NCI-H748 (cell line): Measurements from ENCODE around the gene SND1.

Experiments
- DNase-seq: peaks from one replicate; lab custom pipeline; 2025; ENCODE audit not compliant: unreplicated experiment; lab: John Stamatoyannopoulos, UW

The SND1 gene

DNA sequence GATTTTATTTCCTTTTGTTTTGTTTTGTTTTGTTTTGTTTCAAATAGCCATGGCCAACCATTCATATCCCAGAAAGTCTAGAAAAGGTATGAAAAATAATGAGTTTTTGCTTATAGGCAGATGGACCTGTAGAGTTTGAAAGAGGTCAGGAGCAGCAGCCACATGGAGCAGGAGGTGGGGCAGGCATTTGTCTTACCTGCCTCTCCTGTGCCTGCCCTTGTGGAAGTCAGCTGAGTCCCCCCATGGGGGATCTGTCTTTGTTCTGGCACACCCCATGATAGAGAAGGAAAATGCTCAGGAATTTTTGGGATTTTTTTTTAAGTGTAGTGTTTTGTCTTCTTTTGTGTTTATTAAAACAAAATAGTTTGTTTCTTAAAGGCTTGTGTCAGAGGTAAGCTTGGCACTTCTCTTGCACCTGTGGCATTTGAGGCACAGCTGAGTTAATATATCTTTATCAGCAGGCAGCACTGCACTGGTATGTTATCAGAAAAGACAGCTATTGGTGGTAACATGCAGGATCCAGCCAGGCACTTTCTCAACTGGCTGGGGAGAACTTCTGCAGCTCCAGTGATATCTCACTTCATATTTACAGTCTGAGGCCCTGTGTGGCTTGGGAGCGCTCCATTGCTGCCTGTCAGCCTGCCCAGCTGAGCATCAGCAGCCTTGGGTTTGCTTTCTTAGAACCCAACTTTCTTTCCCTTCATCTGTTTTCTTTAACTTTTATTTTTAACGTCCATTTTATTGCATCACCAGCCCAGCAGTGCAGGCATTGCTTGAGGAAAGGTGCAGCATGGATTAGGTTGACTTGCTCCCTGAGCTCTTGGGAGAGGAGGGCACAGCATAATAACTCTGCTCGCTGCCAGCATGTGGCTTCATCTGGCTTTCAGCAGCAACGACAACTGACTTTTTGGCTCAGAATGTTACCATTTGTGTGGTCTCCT is 334.9 kb downstream of the SND1 start:
- DNase-seq = no peak

DNA sequence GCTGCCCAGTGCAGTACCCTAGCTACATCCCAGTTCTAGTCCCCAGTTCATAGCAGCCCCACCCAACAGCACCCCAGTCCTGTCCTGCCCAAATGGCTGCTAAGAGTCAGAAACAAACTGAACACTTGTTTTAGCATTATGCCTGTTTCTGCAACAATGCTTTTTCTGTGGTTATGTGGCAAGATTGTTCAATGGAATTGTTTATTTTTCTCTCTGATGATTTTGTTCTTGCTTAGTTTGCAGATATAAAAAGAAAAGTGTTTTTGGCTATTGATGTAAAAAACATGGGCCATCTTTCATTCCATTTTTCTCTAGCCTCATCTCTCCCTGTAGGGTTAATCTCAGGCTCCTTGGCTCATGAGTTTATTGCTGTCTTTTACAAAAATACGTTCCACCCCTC is 336.8 kb downstream of the SND1 start:
- DNase-seq = no peak

DNA sequence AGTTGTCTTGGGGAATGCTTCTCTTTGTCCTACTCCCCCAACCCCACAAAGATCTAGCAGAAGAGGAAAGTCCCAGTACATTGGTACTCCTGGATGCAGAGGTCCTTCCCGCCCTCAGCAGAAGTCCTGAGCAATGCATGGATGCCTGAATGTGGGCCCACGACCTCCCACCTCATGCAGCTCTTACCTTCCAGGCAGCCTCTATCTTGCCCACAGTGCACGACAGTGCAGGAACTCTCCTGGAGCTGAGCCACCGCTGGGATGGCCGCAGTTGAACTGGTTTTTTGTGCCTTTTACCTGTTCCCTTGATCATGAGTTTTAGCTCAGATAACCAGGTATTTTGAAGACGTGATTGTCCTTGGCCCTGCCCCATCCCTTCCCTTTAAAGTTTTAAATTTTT is 341.3 kb downstream of the SND1 start:
- DNase-seq = no peak

DNA sequence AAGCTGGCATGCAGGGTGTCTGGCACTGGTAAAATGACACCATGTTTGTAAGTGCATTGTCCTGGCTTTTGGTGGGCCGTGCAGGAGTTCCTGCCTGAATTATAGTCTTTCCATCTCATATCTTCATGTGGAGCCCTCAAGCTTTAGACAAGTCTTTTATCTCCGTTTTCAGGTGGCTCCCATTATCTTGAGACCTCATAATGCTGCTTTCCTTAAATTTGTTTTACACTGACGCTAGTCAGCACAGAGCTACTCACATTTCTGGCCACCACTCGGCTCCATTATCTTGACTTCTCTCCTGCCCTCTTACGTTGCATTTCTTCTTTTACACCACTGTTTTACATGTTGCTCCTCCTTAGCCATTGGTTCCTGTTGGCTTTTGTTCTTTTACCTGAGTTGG is 342.0 kb downstream of the SND1 start:
- DNase-seq = no peak

DNA sequence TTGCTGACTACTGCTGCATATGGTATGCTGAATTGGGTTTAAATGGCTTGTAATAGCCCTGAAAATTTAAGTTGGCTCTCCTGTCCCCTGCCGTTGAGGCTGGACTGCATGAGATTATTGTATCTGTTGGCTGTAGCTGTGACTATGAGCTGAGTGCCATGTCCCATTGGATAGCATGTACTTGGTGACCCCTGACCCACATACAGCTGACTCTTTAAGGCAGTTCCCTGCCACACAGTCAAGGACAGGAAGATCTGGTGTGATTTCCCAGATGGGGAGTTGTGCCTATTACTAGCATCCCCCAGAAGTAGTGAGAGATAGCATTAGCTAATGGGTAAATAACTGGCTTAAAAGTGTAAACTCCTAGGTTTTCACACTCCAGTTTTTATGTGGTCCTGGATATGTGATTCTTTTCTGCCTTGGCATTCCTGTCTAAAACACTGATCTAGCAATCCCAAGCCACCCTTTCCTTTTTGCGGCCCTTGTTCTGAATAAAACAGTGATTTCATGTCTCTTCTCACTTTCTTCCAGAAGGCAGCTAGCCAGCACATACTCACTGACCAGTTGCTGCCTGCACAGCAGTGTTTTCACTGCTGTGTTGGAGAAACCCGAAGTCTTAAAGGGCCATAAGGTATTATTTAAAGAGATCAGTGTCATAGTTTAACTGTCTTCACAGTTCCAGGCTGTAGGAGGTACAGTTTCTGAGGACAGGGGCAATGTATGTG is 343.3 kb downstream of the SND1 start:
- no peak for DNase-seq

DNA sequence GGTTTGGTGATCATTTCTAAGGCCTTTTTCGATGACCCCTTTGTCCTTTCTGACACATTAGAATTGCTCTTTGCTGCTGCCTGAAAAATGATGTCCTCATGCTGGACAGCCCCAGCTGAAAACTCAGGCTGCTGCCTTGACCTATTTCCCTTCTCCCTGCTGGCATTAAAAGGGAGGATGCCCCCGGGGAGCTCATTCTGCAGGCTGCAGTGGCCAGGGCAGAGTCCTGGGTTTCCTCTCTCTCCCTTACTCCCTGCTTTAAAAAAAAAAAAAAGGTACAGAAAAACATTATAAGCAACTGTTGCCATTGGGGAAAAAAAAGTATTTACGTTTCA is 343.9 kb downstream of the SND1 start:
- DNase-seq = no peak

DNA sequence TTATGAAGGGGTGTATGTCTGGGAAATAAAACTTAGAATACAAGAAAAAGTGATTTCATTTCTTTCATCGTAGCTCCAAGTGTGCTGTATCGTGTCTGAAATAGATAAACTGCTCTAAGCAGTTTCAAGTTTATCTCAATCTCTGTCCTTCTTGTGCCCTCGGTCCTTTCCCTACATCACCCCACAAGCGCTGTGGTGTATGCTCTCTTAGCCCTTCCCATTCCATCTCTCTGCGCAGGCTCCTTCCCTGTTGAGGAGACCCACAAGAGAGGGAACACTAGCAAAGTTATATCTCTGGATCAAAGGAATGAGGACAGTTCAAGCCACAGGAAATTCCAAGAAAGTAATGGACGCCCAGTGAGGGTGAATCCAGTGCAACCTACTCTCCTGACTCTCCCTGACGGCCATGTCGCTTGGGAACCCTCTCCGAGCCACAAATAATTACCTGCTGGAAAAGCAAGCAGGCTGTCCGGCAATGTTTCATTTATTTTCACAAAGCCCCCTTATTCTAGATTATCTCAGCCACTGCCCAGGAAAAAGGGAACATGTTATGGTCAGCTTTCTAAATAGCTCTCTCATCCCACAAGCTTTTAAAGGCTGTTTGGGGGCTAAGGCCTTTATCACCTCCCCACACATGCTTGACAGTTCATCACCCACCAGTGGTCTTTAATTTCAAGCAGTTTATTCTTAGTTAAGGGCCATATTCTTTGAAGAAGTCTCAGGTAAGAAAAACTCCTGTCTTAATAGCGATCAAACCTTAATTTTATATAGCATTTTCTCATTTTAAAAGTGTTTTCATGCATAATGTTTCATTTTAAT is 344.5 kb downstream of the SND1 start:
- no peak for DNase-seq

DNA sequence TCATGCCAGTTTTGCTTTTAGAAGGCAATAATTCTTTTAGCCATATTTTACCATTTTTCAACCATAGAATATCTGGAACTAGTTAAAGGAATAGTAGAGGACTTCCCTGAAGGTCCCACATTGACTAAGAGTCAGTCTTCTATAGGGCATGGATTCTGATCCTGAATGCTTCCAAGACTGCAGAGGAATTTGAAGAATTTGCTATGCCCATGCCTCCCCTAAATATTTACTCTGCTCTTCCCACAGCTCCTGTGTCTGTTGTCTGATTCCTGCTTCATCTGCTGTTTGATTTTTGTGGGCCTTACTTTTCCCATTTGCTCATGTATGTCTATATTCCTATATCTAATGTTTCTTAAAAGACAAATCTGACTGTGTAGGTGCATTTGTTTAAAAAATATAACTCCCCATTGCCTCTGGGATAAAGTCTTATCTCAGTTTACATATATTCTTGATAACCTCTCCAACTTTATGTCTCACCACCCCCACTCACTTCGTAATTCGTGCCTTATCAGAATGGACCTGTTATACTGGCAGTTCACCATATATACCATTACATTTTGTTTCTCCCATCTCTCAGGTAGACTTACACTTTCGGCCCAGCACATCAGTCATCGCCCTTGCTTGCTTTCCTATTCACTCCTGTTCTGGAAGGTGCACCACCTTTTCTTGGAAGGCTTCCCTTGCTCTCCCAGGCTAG is 345.4 kb downstream of the SND1 start:
- no peak for DNase-seq

DNA sequence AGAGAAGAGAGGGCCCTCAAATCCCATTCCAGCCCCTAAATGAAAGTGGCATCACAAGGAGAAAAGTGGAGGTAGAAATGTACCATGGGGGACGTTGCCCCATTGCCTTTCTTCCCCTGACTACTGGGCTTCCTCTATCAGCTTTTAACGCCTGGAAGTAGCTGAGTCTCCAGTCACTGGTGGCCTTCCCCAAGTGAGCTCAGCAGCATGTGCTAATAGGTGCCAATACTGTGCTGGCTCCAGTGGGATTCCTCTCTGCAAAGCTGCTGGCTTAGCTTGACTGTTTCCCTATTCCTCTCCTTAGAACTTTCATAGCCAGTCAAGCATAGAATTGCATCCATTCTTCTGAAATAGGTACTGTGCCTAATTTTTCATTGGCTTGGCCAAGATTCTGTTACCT is 346.7 kb downstream of the SND1 start:
- no peak for DNase-seq

DNA sequence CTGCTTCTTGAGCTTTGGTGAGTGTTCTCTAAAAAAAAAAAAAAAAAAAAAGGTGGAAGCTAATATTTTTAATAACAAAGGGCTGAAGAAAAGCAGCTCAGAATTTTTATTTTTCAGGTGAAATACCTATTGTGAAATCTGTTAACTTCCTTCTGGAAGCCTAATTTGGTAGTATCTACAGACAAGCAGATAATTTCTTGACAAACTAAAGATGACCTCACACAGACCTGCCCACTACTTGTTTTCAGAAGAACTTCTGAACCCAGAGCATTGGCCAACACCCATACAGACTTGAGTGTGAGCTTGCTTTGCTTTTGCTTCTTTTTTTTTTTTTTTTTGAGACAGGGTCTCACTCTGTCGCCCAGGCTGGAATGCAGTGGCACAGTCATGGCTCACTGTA is 348.1 kb downstream of the SND1 start:
- DNase-seq = no peak

DNA sequence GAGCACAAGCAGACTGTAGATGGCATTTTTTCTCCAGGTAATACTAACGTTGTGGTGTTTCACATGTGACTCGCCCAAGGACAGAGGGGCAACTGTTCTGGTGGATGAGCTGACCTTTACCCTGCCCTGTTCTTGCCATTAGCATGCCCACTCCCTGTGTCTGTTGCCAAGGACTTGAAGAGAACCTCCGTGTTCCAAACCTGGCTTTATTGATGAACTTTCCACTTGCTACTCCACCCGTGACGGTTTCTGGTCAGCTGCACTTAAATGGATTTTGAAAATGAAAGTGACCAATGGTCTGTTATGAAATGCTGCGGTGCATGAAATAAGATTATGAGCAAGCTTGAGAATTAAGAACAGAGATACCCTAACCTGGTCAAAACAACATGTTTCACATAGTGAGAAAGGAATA is 348.9 kb downstream of the SND1 start:
- DNase-seq = no peak

DNA sequence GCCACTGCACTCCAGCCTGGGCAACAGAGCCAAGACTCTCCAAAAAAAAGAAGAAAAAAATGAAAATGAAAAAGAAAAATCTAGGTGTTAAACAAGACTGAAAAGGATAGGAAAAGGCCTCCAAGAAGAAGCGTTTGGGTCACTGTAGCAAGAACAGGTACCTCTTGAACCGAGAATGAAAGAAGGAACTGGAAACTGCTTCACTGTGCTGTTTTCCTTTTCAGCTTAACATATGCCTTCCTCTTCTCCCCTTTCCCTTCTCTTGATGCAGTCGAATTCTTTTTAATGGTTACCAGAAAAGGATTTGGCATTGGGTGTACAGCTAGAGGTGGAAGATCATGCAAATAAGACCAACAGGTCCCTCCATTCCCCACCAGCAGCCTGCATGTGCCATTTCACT is 351.2 kb downstream of the SND1 start:
- no peak for DNase-seq

DNA sequence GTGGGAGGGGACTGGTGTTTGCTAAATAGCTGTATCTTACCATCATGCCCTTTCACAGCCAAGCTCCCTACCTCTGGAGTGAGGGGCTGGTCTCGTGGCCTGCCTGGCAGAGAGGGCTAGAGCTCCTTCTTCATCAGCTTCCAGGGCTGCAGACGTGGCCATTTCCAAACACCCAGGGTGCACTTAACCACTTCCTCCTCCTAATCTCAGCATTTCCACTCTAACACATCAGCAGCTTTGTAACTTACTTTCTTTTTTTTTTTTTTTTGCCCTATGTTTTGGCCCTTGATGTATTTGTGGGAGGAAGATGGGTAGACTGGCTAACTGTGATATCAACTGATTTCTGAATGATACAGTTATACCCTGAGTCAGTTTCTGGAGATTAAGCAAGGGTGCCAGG is 351.8 kb downstream of the SND1 start:
- no peak for DNase-seq

DNA sequence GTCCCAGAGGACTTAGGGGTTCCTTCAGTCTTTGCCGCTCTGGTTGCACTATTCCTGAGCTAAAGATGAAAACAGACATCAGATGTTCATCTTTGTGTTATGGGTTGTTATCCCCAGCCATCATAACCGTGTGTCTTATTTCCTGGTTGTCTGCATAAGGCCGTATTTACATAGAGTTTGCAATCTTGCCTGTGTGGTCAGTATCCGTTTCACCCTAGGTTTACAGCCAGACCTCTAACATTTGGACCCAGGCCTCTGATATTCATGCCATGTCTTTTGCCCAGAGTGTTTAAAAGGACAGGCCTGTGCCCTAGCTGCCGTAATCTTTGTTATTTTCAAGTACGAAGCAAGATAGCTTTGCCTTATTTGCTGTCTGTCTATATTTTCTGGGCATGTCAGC is 352.6 kb downstream of the SND1 start:
- no peak for DNase-seq

DNA sequence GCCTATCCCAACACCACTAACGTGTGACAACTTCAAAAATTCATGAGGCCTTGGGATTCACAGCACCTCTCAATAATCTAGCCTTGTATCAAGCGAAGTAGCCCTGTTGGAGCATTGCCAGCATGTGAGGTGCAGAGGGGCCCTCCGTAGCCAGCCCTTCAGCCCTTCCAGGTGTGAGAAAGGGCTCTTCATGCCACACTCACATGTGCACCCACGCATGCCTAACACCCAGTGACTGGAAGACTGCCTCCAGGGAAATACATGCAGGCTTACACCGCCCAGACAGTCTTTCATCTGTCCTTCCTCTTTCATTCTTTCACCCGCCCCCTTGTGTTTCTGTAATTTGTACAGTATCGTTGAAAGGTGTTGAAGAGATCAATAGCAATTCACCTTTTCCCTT is 353.1 kb downstream of the SND1 start:
- DNase-seq = no peak

DNA sequence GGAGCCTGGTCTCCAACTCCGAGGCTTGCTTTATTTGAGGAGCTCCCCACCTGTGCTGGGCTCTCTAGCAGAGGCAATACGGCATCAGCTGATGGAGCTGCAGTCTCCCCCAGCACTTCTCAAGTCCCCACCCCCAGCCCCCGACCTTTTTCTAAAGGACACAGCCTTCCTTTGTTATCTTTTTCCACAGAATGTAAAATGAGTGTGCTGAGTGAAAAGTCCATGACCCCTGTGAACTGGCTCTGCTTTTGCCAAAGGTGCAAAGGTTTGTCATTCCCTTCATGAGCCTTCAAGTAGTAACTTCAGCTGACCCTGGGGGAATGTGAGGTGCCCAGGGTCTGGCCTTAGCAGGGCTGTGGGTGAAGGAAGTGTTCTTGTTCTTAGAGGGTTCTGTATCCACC is 353.8 kb downstream of the SND1 start:
- no peak for DNase-seq

DNA sequence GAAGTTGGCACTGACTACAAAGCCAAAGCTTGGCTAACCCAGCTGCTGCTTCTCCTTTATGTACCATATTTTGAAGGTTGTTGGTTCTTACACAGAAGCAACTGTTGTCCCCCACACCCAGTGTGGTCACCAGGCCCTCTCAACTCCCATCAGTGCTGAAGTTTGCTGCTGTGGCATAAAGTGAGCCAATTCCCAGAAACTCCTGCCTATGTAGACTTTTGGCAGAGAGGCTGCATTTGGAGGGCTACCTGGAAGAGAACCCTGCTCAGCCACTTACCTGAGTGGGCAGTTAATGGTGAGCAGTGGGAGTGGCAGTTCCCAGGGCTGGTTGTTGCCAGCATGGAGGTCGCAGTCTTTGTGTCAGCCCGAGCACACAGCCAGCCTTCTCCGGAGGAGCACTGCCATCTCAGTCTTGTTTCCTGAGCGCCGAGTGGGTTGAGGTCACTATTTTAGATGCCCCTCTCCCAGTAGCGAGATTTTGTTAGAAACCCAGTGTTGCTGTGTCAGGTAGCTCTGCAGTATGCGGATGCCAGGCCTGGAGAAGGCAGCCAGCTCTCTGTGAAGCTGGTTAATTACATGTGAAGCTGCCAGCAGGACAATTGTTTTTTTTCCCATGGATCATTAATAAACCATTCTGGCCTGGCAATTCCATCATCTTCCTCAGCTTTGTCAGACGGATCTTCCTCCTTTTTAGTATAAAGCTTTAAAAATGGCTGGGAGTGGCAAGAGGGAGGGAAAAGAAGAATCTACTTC is 354.7 kb downstream of the SND1 start:
- no peak for DNase-seq

DNA sequence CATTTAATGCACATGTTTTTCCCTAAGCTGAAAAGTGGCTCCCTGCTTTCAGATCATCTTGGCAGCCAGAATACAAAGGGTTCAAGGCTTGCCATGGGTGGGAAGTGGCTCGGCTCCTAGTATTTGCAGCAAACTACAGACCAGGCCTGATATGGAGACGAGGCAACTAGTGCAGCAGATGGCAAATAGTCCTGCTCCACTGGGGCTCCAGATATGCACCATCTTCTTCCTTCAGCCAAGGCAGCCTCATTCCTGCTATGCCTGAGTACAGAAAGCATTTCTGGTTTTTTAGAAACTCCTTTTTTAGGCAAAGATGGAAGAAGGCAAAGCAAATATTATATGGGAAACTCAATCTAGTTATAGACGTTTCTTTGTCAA is 355.3 kb downstream of the SND1 start:
- DNase-seq = no peak

DNA sequence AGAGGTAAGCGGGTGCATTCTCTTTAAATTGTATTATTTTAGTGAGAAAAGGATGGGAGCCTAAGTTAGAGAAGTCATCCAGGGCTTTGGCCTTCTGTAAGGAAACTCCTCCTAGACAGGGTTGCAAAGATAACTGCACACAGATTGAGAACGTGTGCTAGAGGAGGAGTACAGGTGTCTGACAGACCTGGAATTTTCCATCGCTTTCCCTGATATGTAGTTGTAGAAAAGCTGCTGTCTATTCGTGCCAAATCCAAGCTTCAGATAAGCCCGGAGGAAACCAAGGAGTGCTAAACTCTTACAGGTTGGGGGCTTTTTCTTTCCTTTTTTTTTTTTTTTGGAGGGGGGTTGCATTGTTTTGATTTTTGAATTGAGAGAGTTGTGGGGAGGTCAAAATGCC is 356.1 kb downstream of the SND1 start:
- no peak for DNase-seq

DNA sequence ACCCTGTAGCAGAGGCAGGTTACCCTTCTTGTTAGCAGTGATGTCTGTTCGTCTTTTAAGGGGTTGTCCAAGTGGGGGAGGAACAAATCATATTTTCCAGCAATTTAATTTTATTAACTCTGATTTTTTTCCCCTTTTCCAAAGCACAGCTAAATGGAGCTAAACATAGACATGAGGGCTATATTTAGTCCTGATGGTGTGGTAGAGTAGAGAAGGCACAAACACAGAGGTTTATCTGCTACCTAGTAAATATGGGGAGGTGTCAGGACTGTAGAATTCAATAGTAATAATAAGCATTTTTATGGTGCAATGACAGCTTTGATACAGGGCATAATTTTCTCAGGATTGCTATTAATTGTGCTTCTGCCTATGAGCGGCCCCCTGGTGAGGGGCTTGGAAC is 356.8 kb downstream of the SND1 start:
- DNase-seq = no peak
